GM21515 (cell line): ENCODE measurements around the gene TNPO1.
A peak's percentile ranks its signal among the peaks of the same experiment; 100 is the strongest.
"Not testable (repeated sequence)": the region's sequence is repeated elsewhere in the genome, so short reads cannot be mapped to it uniquely, and the experiment has no call there.

Experiments used
- ATAC-seq: cut with Tn5 transposase; IDR thresholded peaks from one replicate; pipeline ENCODE4 v1.9.1; 2021; ENCODE audit not compliant: unreplicated experiment

Gene TNPO1

DNA sequence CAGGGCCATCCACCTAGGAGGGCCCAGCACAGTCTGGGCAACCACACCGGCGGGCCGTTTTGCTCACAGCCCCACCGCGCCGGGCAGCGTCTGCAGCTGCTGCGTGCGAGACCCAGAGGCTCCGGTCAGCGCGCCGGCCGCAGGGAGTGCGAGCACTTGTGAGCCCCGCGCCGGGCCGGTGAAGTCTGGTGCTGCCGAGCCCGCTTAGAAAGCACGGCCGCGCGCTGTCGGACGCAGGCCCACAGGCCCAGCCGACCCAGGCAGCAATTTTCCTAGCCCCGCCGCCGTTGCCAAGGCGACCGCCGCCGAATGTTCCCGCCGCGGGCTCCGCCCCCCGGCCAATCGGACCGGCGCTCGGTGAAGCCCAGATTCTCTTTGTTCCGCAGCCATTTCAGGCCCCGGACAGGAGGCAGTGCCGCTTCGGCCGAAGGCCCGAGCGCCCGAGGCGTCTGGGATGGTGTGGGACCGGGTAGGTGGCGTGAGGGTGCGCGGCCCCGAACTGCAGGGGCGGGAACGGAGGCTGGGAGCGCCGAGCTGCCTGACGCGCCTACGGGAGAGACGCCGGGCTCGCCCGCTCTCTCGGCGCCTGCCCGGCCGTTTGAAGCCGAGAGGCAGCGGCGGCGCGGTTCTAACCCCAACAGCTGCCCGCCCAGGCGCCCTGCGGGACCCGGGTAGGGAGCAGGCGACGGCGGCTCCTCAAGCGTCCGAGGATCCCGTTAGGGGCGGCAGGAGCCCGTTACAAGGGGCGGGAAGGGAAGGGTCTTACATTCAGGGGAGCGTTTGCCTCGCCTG is at the start of gene TNPO1:
Gene TNPO1, plus strand, starts transcription at position 378 of the 792 bp plus-strand sequence. Its CDS starts 77 bp downstream, at position 455.
- ATAC-seq: peak; percentile 85

DNA sequence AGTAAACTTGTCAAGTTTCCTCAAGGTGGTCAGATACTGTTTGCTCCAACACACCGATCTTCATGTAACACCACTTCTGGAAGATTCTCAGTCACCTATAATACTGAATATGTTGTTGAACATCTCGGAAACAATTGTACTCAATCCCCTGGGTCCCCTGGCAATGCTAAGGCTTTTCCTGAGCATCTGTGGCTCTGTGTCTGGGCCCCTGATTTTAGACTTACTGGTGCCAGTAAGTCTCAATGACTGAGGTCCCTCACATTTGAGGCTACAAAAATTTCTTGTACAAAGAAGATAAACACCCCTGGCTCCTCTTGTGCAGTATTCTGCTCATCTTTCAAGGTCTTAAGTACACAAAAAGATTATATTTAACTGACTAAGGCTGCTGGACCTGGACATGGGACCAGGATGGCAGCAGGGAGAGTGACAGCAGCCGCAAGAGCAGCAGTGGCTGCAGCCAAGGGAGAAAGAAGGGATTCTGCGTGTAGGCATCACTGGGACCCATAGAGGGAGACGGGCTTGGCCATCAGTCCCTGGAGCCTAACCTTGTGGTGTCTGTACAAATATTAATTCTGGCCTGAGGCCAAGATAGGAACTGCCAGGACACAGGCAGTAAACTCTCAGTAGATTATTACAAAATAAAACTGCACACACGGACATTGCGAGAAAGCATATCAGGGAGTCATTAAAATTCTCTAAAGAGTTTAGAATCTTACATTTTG is 49.0 kb upstream of the TNPO1 start:
- ATAC-seq: no peak

DNA sequence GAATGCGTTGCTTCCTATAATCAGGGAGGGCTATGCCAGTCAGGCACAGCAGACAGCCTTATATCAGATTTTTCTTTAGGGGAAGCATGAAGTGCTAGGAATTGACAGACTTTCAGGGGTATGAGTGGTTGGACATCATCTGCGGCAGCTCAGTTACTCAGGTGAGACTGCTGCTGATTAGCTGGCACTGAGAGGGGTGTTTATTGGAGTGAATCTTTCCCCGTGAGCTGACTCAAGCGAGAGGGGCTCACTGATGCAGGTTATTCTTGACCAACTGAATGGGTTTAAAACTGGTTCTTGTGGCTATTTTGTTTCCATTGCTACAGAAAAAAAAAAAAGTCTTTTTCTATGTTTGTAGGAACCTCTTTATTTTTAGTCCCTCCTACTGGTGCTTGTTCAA is 46.2 kb upstream of the TNPO1 start:
- no peak for ATAC-seq

DNA sequence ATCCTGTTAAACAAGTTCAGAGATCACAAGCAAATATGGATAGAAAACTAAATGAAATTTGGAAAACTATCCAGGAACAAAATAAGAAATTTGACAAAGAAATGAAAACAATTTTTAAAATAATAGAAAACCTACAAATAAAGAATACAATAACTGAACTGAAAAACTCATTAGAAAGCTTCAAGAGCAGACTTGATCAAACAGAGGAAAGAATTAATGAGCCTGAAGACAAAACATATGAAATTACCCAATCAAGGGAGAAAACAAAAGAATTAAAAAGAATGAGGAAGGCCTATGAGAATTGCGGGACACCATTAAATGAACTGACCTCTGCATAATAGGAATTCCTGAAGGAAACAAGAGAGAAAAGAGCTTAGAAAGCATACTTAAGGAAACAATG is 39.8 kb upstream of the TNPO1 start:
- no peak for ATAC-seq

DNA sequence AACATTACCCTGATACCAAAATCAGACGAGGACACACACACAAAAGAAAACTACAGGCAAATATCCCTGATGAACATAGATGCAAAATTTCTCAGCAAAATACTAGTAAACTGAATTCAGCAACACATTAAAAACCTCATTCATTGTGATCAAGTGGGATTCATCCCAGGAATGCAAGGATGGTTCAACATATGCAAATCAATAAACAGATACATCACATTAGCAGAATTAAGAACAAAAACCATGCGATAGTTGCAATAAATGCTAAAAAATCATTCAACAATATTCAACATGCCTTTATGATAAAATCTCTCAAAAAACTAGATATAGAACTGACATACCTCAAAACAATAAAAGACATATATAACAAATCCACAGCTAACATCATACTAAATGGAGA is 36.9 kb upstream of the TNPO1 start:
- no peak for ATAC-seq

DNA sequence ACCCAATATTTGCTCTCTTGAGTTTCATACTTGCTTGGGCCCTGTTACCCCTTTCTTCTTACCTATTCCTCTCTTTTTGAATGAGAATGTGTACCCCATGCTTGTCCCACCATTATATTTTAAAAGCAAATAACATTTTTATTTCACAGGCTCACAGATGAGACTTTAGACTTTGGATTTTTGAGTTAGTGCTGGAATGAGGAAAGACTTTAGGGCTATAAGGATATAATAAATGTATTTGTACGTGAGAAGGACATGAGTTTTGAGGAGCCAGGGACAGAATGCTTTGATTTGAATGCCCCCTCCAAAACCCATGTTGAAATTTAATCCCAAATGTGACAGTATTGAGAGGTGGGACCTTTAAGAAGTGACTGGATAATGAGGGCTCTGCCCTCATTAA is 33.1 kb upstream of the TNPO1 start:
- ATAC-seq: no peak

DNA sequence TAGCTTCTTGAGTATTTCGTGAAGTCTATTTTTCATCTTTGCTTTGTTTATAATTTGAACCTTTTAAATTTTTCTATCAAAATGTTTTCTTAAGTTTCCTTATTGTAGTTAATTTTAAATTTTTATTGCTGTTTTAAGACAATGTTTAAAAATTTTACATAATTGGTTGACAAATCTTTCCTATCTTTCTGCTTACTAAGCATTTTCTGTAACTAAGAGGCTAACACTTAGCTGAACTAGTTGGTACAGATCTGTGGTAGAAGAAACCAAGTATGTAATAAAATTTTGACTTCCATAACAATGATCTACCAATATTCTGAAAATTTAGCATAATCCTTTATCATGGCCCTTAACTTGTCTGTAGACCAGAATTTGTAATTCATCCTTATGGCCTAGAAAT is 32.3 kb upstream of the TNPO1 start:
- no peak for ATAC-seq

DNA sequence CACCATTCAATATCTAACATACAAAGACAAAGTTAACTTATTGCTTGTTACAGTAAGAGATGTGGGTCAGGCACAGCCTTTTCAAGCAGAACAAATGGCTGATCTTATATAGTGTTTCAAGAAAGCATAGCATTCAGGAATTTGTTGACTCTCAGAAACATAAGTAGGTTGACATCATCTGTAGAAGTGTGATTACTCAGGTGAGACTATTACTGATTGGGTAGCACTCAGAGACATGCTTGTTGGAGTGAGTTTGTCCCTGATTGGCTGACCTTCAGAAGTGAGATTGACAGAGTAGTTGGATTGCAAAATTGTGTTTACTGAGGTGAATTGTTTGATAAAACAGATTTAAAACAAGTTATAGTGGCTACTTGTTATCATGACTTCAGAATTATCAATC is 30.7 kb upstream of the TNPO1 start:
- no peak for ATAC-seq

DNA sequence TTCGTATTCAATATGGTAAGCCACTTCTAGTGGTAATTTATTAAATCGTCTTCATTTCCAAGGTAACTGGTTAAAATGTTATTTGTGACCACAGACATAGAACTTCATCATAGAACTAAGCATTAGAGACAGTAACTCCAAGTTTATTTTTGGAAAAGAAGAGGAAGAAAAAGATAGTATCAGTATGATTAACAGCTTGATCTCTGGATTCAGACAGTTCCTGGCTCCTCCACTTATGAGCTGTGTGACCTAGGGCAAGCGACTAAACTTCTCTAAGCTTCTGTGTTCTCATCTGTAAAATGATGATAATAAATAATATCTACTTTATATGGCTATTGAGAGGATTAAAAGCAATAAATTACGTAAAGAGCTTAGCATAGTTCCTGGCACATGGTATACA is 29.8 kb upstream of the TNPO1 start:
- ATAC-seq: no peak

DNA sequence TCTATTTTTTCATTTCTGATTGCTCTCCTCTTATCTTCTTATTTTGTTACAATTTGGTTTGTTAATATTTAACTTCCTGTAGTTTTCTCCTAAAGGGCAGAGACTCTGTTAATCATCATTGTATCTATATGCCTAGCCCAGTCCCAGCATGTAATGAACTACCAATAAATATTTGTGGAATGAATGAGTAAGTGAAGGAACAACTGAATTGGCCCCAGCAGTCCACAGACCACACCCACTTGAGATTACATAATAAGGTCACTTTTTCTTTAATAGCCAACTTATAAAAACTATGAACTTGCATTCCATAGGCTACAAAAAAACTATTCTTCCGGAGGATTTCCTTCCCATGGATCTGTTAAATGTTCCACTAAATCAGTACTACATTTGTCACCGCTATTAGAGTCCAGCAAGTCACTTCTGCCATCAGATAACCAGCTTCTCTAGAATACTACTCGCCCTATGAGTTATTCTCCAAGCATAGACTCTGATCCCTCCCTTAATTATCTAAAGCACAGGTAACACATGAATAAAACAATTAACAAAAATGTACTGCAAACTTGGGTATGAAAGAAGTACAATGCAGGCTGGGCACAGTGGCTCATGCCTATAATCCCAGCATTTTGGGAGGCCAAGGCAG is 27.5 kb upstream of the TNPO1 start:
- ATAC-seq: no peak

DNA sequence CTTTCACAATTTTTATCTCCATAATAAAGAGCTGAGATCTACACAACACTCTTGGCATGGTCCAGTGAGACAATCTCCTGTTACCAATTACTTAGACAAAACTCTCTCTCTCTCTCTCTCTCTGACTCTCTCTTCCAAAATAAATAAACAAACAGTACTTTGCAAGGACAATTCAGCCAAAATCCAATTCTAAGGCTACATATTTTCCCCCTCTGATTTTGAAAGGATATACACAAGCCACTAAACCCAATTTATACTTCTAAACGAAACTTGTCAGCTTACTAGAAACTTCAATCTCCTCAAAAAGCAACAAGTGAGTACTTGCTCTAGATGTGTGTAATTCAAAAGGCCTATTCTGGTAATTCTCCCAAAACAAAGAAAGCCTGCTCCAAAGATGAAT is 26.3 kb upstream of the TNPO1 start:
- ATAC-seq: no peak

DNA sequence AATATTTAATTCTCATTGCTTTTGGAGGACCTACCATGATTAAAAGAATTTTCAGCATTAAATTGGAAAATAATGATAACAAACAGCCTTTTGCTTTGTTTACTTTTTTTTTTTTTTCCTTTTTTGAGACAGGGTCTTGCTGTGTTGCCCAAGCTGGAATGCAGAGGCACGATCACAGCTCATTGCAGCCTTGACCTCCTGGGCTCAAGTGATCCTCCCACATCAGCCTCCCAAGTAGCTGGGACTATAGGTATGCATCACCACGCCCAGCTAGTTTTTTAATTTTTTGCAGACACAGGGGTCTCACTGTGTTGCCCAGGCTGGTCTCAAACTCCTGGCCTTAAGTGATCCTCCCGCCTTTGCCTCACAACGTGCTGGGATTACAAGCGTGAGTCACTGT is 23.8 kb upstream of the TNPO1 start:
- ATAC-seq: not testable (repeated sequence)

DNA sequence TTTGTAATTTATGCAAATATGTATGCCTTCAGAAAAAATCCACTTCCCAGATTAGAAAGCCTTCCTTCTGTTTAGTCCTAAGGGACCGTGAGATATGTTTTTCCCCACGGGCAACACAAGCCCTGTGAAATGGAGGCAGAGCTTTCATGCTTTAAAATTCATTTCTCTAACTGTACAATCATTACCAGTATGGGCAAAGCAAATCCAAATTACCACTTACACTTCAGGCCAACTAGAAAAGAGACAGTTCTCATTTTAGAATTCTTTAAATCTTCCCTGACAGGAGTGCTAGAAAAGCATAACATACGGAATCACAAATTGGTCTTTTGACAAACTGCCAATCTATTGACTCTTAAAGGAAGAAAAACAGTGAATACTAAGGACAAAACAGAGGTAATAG is 20.5 kb upstream of the TNPO1 start:
- ATAC-seq: no peak

DNA sequence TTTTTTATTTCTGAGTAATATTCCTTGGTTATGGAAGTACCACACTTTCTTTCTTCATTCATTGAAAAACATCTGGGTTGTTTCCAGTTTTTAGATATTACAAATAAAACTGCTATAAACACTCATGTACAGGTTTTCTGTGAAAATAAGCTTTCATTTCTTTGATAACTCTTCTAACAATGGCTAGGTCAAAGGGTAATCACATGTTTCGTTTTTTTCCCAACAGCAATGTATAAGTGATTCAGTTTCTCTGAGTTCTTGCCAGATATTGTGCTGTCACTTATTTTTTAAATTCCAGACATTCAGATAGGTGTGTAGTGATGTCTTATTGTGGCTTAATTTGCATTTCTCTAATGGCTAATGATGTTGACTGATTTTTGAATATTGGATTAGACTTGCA is 16.7 kb upstream of the TNPO1 start:
- ATAC-seq: no peak

DNA sequence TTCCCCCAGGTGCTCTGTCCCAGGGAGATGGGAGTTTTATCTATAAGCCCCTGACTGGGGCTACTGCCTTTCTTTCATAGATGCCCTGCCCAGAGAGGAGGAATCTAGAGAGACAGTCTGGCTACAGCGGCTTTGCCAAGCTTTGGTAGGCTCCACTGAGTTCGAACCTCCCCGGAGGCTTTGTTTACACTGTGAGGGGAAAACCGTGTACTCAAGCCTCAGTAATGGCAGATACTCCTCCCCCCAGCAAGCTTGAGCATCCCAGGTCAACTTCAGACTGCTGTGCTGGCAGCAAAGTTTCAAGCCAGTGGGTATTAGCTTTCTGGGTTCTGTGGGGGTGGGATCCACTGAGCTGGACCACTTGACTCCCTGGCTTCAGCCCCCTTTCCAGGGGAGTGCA is 7.8 kb upstream of the TNPO1 start:
- ATAC-seq: not testable (repeated sequence)

DNA sequence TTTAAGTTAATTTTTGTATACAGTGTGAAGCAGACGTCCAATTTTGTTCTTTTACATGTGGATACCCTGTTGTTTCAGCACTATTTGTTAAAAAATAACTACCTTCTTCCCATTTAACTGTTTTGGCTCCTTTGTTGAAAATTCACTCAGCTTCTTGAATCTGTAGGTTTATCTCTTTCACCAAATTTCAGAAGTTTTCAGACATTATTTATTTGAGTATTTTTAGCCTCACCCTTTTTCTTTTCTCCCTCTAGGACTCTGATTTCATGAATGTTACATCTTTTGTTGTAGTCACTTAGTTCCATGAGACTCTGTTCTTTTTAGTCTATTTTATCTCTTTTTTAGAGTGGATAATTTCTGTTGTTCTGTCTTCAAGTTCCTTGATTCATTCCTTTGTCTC is 4.6 kb upstream of the TNPO1 start:
- ATAC-seq: no peak

DNA sequence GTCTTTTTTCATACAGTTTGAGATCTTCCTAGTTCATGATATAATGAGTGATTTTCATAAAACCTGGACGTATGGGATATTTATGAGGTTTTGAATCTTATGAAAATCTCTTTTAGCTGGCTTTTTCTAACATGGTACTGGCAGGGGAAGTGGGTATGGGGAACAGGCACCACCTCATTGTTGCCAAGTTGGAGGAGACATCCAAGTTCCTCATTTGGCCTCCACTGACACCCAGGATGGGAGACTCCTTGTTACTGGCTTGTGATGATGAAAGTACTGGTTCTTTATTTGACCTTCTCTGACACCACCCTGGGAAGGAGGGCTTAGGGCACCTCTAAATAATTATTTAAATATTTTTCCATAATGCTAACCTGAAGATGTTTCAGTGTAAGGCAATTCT is 4.0 kb upstream of the TNPO1 start:
- ATAC-seq: no peak

DNA sequence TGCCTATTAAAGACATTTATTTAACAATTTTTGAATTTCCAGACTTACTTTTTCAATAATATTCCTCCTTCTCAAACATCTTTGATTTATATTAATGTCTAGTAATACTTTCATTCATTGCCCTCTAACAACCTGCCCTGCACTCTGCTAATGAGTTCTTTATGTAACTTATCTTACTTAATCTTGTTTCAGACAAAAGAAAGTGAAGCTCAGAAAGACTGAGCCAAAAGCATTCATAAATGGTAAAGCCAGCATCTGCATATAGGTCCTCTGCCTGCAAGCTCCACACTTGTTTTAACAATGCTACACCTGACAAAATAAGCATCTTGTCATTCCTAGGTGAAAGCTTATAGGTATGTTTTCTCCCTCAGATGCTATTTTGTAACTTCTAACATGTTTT is 2.4 kb upstream of the TNPO1 start:
- no peak for ATAC-seq

DNA sequence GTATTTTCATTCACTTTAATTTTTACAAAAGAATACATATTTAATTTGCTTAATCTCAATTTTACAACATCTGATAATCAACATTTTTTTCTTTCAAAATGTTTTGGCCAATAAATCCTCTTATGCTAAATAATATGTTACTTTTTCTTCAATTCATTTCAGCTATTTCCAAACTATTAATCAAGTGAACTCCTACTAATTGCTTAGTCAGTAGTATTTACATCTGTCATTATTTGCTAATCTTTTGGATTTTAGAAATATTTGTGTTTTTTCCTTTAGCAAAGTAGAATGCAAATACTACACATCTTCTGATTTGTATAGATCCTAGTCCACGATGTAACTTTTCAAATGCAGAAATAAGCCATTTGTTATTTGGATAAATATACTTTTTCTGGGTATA is 1.6 kb upstream of the TNPO1 start:
- ATAC-seq: no peak

DNA sequence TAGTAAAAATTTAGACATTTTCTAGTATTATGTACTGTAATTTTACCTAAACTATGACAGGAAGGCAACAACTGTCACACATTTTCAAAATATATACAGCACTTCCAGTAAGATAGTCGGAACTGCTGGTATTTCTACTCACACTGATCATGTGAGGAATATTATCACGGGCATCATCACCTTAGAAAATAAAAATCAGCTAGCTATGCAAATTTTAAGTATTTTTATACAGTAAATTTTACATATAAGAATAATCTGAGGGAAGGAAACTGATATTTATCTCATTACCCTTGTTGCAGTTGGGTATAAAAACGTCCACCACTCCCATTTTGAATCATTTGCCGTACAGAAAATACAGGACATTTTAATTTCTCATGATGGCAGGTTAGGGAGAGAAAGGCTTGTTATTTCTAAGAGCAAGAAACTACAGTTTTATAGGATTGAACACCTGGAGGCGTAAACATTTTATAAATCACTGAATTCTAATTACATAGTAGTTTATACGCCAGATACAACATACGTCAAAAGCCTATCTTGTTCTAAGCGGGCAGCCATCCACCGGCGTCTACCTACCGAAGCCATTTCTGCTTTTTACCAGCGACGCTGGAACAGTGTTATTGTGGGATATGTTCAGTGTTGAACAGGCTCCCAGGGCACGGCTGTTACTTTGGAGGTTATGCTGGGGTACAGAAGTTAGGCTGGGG is 729 bp upstream of the TNPO1 start:
- ATAC-seq: no peak

DNA sequence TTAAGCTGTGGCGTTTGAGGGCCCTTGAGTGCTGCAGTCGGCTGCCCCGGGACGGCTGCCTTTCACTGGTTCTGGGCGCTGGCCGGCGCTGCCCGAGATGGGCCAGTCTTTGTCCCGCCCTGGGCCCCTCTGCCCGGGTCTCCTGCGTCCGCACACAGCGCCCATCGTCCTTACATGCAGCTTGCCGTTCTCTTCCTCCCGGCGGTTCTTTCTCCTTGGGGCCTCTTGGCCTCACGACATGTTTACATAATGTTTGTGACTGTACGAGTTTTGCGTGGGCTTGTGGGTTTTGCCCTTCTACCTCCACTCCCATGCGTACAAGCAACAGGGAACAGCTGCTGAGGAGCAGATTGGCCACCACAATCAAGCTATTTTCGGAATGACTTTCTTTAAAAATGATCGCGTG is 618 bp downstream of the TNPO1 start:
- ATAC-seq: peak; percentile 31
